Measurements from ENCODE around the gene MINPP1. TPM values are rescaled to one million over a fixed set of nuclear protein-coding genes. Genes with fewer than 3 reads are reported as not detected.

The MINPP1 gene
- total and polyA plus RNA-seq, 2 of the 13 experiments (the other 11 are each of a cell fraction or from before 2014, with no cell fraction given), result 19.2 to 53.7 TPM

- no peak for TF ChIP-seq ZBED4 (CRISPR knock-in tag; IDR thresholded peaks at IDR 0.05; ENCODE audit: borderline replicate concordance)
- TF ChIP-seq ZNF343 (CRISPR knock-in tag; IDR thresholded peaks at IDR 0.05), result no peak
- TF ChIP-seq ZNF20 (CRISPR knock-in tag; IDR thresholded peaks at IDR 0.05), result no peak
- TF ChIP-seq FOXP1 (IDR thresholded peaks at IDR 0.05), result no peak
- no peak for TF ChIP-seq FOXP1 (CRISPR knock-in tag; IDR thresholded peaks at IDR 0.05)
- TF ChIP-seq SPEN (CRISPR knock-in tag; IDR thresholded peaks at IDR 0.05; ENCODE audit: low read depth), result no peak
- no peak for TF ChIP-seq ZBTB4 (CRISPR knock-in tag; IDR thresholded peaks at IDR 0.05; ENCODE audit: borderline replicate concordance)
- no peak for TF ChIP-seq ZNF260 (CRISPR knock-in tag; IDR thresholded peaks at IDR 0.05; ENCODE audit: borderline replicate concordance, low read depth)
- TF ChIP-seq ZNF639 (CRISPR knock-in tag; conservative IDR thresholded peaks at IDR 0.05), result no peak
- TF ChIP-seq CSRNP1 (CRISPR knock-in tag; IDR thresholded peaks at IDR 0.05), result no peak
- no peak for TF ChIP-seq CREB1 (IDR thresholded peaks at IDR 0.05)
- TF ChIP-seq CREB1 (CRISPR knock-in tag; IDR thresholded peaks at IDR 0.05), result no peak
Measured at GRCh38 chr10:87524296-87524695, 19.6 kb downstream of the MINPP1 start (continued).

Data from HepG2 (cell line).